NB4 (cell line): ENCODE data around the gene LMTK3.
"Not testable (repeated sequence)": the region's sequence is repeated elsewhere in the genome, so short reads cannot be mapped to it uniquely, and the experiment has no call there.

ENCODE experiments used
- TF ChIP-seq, protein P1 (sequence below): IDR thresholded peaks from one replicate; pipeline ENCODE4 v1.5.1; 2012; ENCODE audit warnings: low read depth, low read length
- TF ChIP-seq, protein P2 (sequence below): IDR thresholded peaks from 2 replicates; pipeline ENCODE4 v1.6.1; 2011; ENCODE audit warnings: low read depth, low read length

DNA sequence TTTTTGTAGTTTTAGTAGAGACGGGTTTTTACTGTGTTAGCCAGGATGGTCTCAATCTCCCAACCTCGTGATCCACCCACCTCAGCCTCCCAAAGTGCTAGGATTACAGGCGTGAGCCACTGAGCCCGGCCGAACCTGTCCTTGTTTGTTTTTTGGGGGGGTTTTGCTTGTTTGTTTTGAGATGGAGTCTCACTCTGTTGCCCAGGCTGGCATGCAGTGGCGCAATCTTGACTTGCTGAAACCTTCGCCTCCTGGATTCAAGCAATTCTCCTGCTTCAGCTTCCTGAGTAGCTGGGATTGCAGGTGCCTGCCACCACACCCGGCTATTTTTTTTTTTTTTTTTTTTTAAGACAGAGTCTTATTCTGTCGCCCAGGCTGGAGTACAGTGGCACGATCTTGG is 24.9 kb downstream of the LMTK3 start:
- TF ChIP-seq, protein P1, sequence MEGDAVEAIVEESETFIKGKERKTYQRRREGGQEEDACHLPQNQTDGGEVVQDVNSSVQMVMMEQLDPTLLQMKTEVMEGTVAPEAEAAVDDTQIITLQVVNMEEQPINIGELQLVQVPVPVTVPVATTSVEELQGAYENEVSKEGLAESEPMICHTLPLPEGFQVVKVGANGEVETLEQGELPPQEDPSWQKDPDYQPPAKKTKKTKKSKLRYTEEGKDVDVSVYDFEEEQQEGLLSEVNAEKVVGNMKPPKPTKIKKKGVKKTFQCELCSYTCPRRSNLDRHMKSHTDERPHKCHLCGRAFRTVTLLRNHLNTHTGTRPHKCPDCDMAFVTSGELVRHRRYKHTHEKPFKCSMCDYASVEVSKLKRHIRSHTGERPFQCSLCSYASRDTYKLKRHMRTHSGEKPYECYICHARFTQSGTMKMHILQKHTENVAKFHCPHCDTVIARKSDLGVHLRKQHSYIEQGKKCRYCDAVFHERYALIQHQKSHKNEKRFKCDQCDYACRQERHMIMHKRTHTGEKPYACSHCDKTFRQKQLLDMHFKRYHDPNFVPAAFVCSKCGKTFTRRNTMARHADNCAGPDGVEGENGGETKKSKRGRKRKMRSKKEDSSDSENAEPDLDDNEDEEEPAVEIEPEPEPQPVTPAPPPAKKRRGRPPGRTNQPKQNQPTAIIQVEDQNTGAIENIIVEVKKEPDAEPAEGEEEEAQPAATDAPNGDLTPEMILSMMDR: not testable (repeated sequence)
- TF ChIP-seq, protein P2, sequence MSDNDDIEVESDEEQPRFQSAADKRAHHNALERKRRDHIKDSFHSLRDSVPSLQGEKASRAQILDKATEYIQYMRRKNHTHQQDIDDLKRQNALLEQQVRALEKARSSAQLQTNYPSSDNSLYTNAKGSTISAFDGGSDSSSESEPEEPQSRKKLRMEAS: not testable (repeated sequence)
